Measurements from ENCODE around the gene SH2B3. TPM values are rescaled to one million over a fixed set of nuclear protein-coding genes. Genes with fewer than 3 reads are reported as not detected.

The SH2B3 gene
- polyA plus RNA-seq, 1 donor from 2014 or later: 3.0 TPM

DNA sequence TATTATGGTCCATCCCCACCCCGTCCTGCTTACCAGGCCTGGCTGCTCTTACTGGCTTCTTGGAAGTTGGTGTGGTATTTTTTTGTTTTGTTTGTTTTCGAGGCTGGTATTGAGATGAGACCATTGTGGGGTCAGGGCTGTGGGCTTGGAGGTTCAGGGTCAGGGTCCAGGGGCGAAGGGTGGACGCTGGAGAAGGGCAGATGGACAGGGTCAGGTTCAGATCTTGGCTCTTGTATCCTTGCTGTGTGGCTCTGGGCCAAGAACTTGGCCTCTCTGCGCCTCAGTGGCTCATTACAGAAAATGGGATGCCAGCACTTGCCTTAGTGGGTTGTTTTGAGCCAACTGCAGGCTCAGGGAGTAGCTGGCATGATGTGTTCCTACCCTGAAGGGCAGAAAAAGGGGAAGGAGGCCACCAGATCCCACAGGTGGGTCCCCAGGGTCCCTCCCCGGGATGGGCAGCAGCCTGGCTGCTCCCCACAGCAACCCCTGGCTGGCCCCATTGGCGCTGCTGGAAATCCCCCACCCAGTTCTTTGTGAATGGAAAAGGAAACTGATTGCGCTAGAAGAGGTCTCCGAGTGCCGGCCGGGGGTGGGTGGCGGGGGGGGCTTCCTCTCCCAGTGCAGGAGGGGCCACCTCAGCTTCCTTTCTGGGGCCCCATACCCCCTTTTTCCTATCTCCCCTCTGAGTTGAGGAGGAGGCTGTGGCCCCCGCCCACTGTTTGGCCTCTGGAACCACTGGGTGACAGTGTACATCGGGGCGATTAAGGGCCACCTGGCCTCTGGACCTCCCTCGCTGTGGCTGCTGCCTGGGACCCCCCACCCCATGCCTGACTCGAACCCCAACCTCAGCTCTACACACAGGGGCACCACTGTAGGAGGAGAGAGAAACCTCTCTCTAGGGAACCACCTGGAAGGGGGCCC lies 25.0 kb downstream of the SH2B3 start:
- H3K9ac ChIP-seq (ENCODE audit: low read length): no peak overlapping the region
- no peak overlapping the region for H3K27ac ChIP-seq (ENCODE audit: low read length)
- no peaks in the 10 kb centered on the region for H3K9me3 ChIP-seq (ENCODE audit: low read length)
- H3K79me2 ChIP-seq (replicated peaks; ENCODE audit: insufficient read depth, low read length): no peaks in the 10 kb centered on the region
- no peaks in the 10 kb centered on the region for H4K20me1 ChIP-seq (ENCODE audit: insufficient read depth)
- no peaks in the 10 kb centered on the region for H3K9me2 ChIP-seq (ENCODE audit: insufficient read depth, low read length)
- no peak overlapping the region for H2AFZ ChIP-seq (ENCODE audit: low read depth, low read length)
- TF ChIP-seq, protein P1, sequence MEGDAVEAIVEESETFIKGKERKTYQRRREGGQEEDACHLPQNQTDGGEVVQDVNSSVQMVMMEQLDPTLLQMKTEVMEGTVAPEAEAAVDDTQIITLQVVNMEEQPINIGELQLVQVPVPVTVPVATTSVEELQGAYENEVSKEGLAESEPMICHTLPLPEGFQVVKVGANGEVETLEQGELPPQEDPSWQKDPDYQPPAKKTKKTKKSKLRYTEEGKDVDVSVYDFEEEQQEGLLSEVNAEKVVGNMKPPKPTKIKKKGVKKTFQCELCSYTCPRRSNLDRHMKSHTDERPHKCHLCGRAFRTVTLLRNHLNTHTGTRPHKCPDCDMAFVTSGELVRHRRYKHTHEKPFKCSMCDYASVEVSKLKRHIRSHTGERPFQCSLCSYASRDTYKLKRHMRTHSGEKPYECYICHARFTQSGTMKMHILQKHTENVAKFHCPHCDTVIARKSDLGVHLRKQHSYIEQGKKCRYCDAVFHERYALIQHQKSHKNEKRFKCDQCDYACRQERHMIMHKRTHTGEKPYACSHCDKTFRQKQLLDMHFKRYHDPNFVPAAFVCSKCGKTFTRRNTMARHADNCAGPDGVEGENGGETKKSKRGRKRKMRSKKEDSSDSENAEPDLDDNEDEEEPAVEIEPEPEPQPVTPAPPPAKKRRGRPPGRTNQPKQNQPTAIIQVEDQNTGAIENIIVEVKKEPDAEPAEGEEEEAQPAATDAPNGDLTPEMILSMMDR (IDR thresholded peaks at IDR 0.05; ENCODE audit: poor library complexity, severe bottlenecking): no peak
- TF ChIP-seq EP300 (conservative IDR thresholded peaks at IDR 0.05; ENCODE audit: poor library complexity, severe bottlenecking): no peak
- TF ChIP-seq RAD21 (conservative IDR thresholded peaks at IDR 0.05): no peak
- no peak for TF ChIP-seq REST (IDR thresholded peaks at IDR 0.05; ENCODE audit: borderline replicate concordance)
- TF ChIP-seq TAF1 (IDR thresholded peaks at IDR 0.05; ENCODE audit: low read depth): no peak
- TF ChIP-seq EZH2 (IDR thresholded peaks at IDR 0.05; ENCODE audit: borderline replicate concordance, insufficient read depth, low read length, poor library complexity, severe bottlenecking): no peak
- TF ChIP-seq POLR2AphosphoS5 (IDR thresholded peaks at IDR 0.05): no peak
- TF ChIP-seq MXI1 (conservative IDR thresholded peaks at IDR 0.05; ENCODE audit: poor library complexity, severe bottlenecking): no peak
- TF ChIP-seq SMC3 (conservative IDR thresholded peaks at IDR 0.05; ENCODE audit: poor library complexity): no peak
- no peaks in the 10 kb centered on the region for H3F3A ChIP-seq (ENCODE audit: insufficient read depth, low read length, poor library complexity, severe bottlenecking)
- H3K4me3 ChIP-seq (ENCODE audit: low read length): no peak overlapping the region
- H3K27me3 ChIP-seq (ENCODE audit: insufficient read depth, low read depth, low read length): no peaks in the 10 kb centered on the region
- no peaks in the 10 kb centered on the region for H3K36me3 ChIP-seq (ENCODE audit: insufficient read depth, low read length)
- H3K4me2 ChIP-seq (ENCODE audit: low read length): no peak overlapping the region

DNA sequence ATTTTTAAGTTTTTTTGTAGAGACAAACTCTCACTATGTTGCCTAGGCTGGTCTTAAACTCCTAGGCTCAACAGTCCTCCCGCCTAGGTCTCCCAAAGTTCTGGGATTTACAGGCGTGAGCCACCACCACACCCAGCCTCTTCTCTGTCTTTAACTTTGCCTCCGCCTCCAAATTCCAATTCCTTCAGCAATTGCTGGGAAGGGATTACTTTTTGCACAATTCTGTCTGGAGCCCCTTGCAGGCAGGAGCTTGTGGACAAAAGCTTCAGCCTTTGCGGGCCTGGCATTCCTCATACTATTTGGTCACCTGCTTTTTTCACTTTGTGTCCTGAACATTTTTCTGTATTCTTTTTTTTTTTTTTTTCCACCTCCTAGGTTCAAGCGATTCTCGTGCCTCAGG lies 26.0 kb downstream of the SH2B3 start:
- Histone ChIP-seq H4K20me1 (ENCODE audit: insufficient read depth) (no peaks in the 10 kb centered on the region), H3K4me2 (ENCODE audit: low read length) (no peak overlapping the region), H3K4me3 (ENCODE audit: low read length) (no peak overlapping the region), H3K79me2 (replicated peaks; ENCODE audit: insufficient read depth, low read length) (no peaks in the 10 kb centered on the region), H2AFZ (ENCODE audit: low read depth, low read length) (no peak overlapping the region), H3K36me3 (ENCODE audit: insufficient read depth, low read length) (no peaks in the 10 kb centered on the region), H3K9ac (ENCODE audit: low read length) (no peak overlapping the region), H3K9me2 (ENCODE audit: insufficient read depth, low read length) (no peaks in the 10 kb centered on the region), H3K9me3 (ENCODE audit: low read length) (no peaks in the 10 kb centered on the region), H3K27ac (ENCODE audit: low read length) (no peak overlapping the region), H3K27me3 (ENCODE audit: insufficient read depth, low read depth, low read length) (no peaks in the 10 kb centered on the region), H3F3A (ENCODE audit: insufficient read depth, low read length, poor library complexity, severe bottlenecking) (no peaks in the 10 kb centered on the region)
- TF ChIP-seq SMC3 (conservative IDR thresholded peaks at IDR 0.05; ENCODE audit: poor library complexity): no peak
- no peak for TF ChIP-seq REST (IDR thresholded peaks at IDR 0.05; ENCODE audit: borderline replicate concordance)
- no peak for TF ChIP-seq EZH2 (IDR thresholded peaks at IDR 0.05; ENCODE audit: borderline replicate concordance, insufficient read depth, low read length, poor library complexity, severe bottlenecking)
- no peak for TF ChIP-seq EP300 (conservative IDR thresholded peaks at IDR 0.05; ENCODE audit: poor library complexity, severe bottlenecking)
- TF ChIP-seq TAF1 (IDR thresholded peaks at IDR 0.05; ENCODE audit: low read depth): no peak
- no peak for TF ChIP-seq RAD21 (conservative IDR thresholded peaks at IDR 0.05)
- no peak for TF ChIP-seq POLR2AphosphoS5 (IDR thresholded peaks at IDR 0.05)

Measured in neural cell (in vitro differentiated cells).